K562 (cell line): Measurements from ENCODE around the gene KLK13. TPM values are rescaled to one million over a fixed set of nuclear protein-coding genes. Genes with fewer than 3 reads are reported as not detected.

Source experiments
- ATAC-seq: fragments of 200-7000 bp; cut with Tn5 transposase; 3 replicates; pipeline ENCODE4 v1.9.1; 2020; ENCODE audit warnings: moderate library complexity
- BruUV-seq: library from RNA; stranded (reverse); fragments of 400-500 nt; replicated peaks from 2 replicates; lab custom pipeline; 2021; lab: Mats Ljungman, UMichigan
- CTCF ChIA-PET: fragments of 300-600 bp; formaldehyde crosslinking; extraction: SDS; loops from one replicate; lab custom pipeline; 2021; ENCODE audit warnings: low intra/inter-chr PET ratio; lab: Yijun Ruan, JAX
- POLR2A ChIA-PET: fragments of 300-600, 350-650 bp; sonication (Branson Sonifier 250); formaldehyde crosslinking; extraction: SDS; loops from one replicate; lab custom pipeline; 2021; ENCODE audit warnings: antibody characterized with exemption, inconsistent platforms; lab: Yijun Ruan, JAX
- DNase-seq, 4 experiments: peaks; one replicate each; pipeline versions ENCODE4 v3.0.0 to v3.0.0-alpha.2; 2011 to 2018; ENCODE audit warnings: low spot score in 3 of 4, mixed read lengths in 3 of 4; ENCODE audit errors: extremely low read depth in 1 of 4
- FAIRE-seq: peaks from 2 replicates; lab custom pipeline; 2011; peaks lifted over from hg19 to GRCh38; lab: Jason Lieb, UNC
- H2AFZ ChIP-seq: 2 replicates; pipeline ENCODE4 v1.6.0; 2011; ENCODE audit warnings: low read depth, low read length, control low read depth, inconsistent platforms
- H3K27ac ChIP-seq: fragments of 200-600 bp; 3 replicates; pipeline ENCODE4 v1.8.0; 2011; ENCODE audit warnings: low read depth, mild to moderate bottlenecking, control low read depth, inconsistent platforms, low read length, moderate library complexity, mixed read lengths; ENCODE audit errors: extremely low read depth
- H3K27me3 ChIP-seq, 2 experiments: fragments of 300-600 bp in 1 of 2; 2 replicates in 1 of 2; 3 replicates in 1 of 2; pipeline versions ENCODE4 v1.6.0 to v1.8.0; 2011; ENCODE audit warnings: inconsistent platforms in 2 of 2, low read length in 2 of 2, mild to moderate bottlenecking in 1 of 2, mixed read lengths in 1 of 2, moderate library complexity in 1 of 2; ENCODE audit not compliant: control insufficient read depth in 2 of 2, insufficient read depth in 2 of 2
- H3K36me3 ChIP-seq: fragments of 300-600 bp; 3 replicates; pipeline ENCODE4 v1.8.0; 2011; ENCODE audit warnings: mild to moderate bottlenecking, low read length, inconsistent platforms; ENCODE audit not compliant: control insufficient read depth, insufficient read depth
- H3K4me1 ChIP-seq, 2 experiments: fragments of 200-600 bp in 1 of 2; replicated peaks in 1 of 2; 2 replicates in 1 of 2; 3 replicates in 1 of 2; pipeline versions ENCODE4 v1.5.1 to v1.8.0; 2011; ENCODE audit warnings: inconsistent platforms in 2 of 2, low read length in 2 of 2, mild to moderate bottlenecking in 1 of 2, mixed read lengths in 1 of 2, moderate library complexity in 1 of 2; ENCODE audit not compliant: control insufficient read depth in 2 of 2, insufficient read depth in 2 of 2
- H3K4me2 ChIP-seq: 2 replicates; pipeline ENCODE4 v1.6.1; 2011; ENCODE audit warnings: low read length, control low read depth, inconsistent platforms, mixed read lengths; ENCODE audit not compliant: insufficient read depth
- H3K4me3 ChIP-seq: fragments of 200-600 bp; sonication (generic), shearing (Covaris generic); 2 replicates; pipeline ENCODE4 v1.5.1; 2016; ENCODE audit warnings: control low read depth, inconsistent platforms
- H3K79me2 ChIP-seq: fragments of 200-600 bp; 3 replicates; pipeline ENCODE4 v1.8.0; 2011; ENCODE audit warnings: low read length, inconsistent platforms; ENCODE audit not compliant: control insufficient read depth, insufficient read depth
- H3K9ac ChIP-seq, 2 experiments: 2 replicates each; pipeline versions ENCODE4 v1.6.0 to v1.6.1; 2011; ENCODE audit warnings: low read depth in 2 of 2, low read length in 2 of 2, control low read depth in 1 of 2, inconsistent platforms in 1 of 2, mild to moderate bottlenecking in 1 of 2, mixed read lengths in 1 of 2; ENCODE audit not compliant: insufficient read depth in 1 of 2
- H3K9me1 ChIP-seq: one replicate; pipeline ENCODE4 v1.6.0; 2011; ENCODE audit warnings: inconsistent platforms, mild to moderate bottlenecking, low read length, moderate library complexity; ENCODE audit not compliant: control insufficient read depth, insufficient read depth
- H3K9me3 ChIP-seq: replicated peaks from 2 replicates; pipeline ENCODE4 v1.5.1; 2011; ENCODE audit warnings: low read depth, low read length, inconsistent platforms; ENCODE audit not compliant: control insufficient read depth, insufficient read depth
- H4K20me1 ChIP-seq: replicated peaks from 2 replicates; pipeline ENCODE4 v1.6.1; 2011; ENCODE audit warnings: low read length, inconsistent platforms, mixed read lengths; ENCODE audit not compliant: control insufficient read depth, insufficient read depth
- BCLAF1 ChIP-seq, 2 experiments: fragments of 450-650 bp in 1 of 2; IDR thresholded peaks; 2 replicates each; pipeline ENCODE4 v1.6.1; 2011 to 2017; ENCODE audit warnings: low read depth in 2 of 2, antibody characterized with exemption in 1 of 2, borderline replicate concordance in 1 of 2, low read length in 1 of 2, mild to moderate bottlenecking in 1 of 2, mixed read lengths in 1 of 2; ENCODE audit not compliant: control insufficient read depth in 1 of 2
- CTCF ChIP-seq, 3 experiments: IDR thresholded peaks in 2 of 3; conservative IDR thresholded peaks in 1 of 3; 2 replicates each; pipeline ENCODE4 v1.5.1; 2011 to 2012; ENCODE audit warnings: low read length in 3 of 3, mild to moderate bottlenecking in 3 of 3, control low read depth in 2 of 3, improper control_type of control experiment in 1 of 3, inconsistent platforms in 1 of 3, low read depth in 1 of 3, mixed read lengths in 1 of 3, moderate library complexity in 1 of 3; ENCODE audit not compliant: insufficient read depth in 2 of 3
- HDAC6 ChIP-seq: IDR thresholded peaks from 2 replicates; pipeline ENCODE4 v1.6.1; 2012; ENCODE audit warnings: low read depth, mild to moderate bottlenecking, control low read depth, inconsistent platforms, low read length, moderate library complexity
- HDGF ChIP-seq: fragments of 450-650 bp; IDR thresholded peaks from 2 replicates; pipeline ENCODE4 v1.6.1; 2016
- MAZ ChIP-seq, 2 experiments: fragments of 450-650 bp in 1 of 2; sonication (generic) in 1 of 2; formaldehyde crosslinking; IDR thresholded peaks in 1 of 2; conservative IDR thresholded peaks in 1 of 2; 2 replicates each; pipeline versions ENCODE4 v1.4.0 to v1.5.0; 2020; ENCODE audit warnings: mild to moderate bottlenecking in 1 of 2, missing genetic modification reagents in 1 of 2
- NR2F6 ChIP-seq: fragments of 450-650 bp; formaldehyde crosslinking; IDR thresholded peaks from 2 replicates; pipeline ENCODE4 v1.4.0; 2020; ENCODE audit warnings: mild to moderate bottlenecking
- RAD21 ChIP-seq, 2 experiments: fragments of 250-450 bp in 1 of 2; fragments of 450-650 bp in 1 of 2; sonication (Bioruptor Pico) in 1 of 2; formaldehyde crosslinking in 1 of 2; IDR thresholded peaks in 1 of 2; conservative IDR thresholded peaks in 1 of 2; 2 replicates each; pipeline versions ENCODE4 v1.4.0 to v1.8.0; 2020 to 2022; ENCODE audit warnings: mild to moderate bottlenecking in 2 of 2, moderate library complexity in 1 of 2
- ZNF507 ChIP-seq: conservative IDR thresholded peaks from 2 replicates; pipeline ENCODE4 v1.6.1; 2017; ENCODE audit warnings: missing genetic modification characterization, missing compliant biosample characterization
- WGBS: fragments of 100-300 bp; shearing (Covaris generic); methylation state at CpG from one replicate; pipeline ENCODE4 v1.1.6; 2016; ENCODE audit warnings: low coverage, mixed read lengths; ENCODE audit not compliant: insufficient coverage; ENCODE audit errors: missing lambda C conversion rate; 5-methylcytosine and 5-hydroxymethylcytosine counted together
- in situ Hi-C: fragments of 300-500 bp; cut with MboI; formaldehyde crosslinking; loops from 4 replicates; pipeline ENCODE4 v1.15.0; 2018; ENCODE audit warnings: inconsistent platforms, mixed read lengths
- intact Hi-C: fragments of 100-400 bp; cut with micrococcal nuclease; formaldehyde crosslinking; loops from 2 replicates; pipeline ENCODE4 v1.14.2; 2022
- polyA plus RNA-seq, 8 experiments: library from polyadenylated mRNA; depleted of rRNA in 4 of 8; stranded (reverse) in 5 of 8; unstranded in 3 of 8; fragments of >200 nt; fragmentation: Nextera tagmentation in 2 of 8; fragmentation: Illumina TruSeq in 1 of 8; extraction: Ambion mirVana in 2 of 8; extraction: Trizol in 1 of 8; gene quantifications; 2 replicates each; pipeline versions ENCODE4 v1.2.1 to v1.2.3, GENCODE V29; 2011 to 2014; ENCODE audit warnings: inconsistent platforms in 1 of 8, missing spikeins in 1 of 8
- total RNA-seq, 7 experiments: library from RNA; depleted of rRNA in 6 of 7; stranded (reverse); fragments of >200 nt in 6 of 7; fragmentation: Illumina TruSeq in 2 of 7; extraction: Trizol in 2 of 7; gene quantifications; 2 replicates each; pipeline versions ENCODE4 v1.2.1 to v1.2.3, GENCODE V29; 2011 to 2021; ENCODE audit warnings: low replicate concordance in 1 of 7

The KLK13 gene
- total and polyA plus RNA-seq, 9 of the 15 experiments (the other 6 are each of a cell fraction or from before 2014, with no cell fraction given), result 0.72 to 9.0 (median 2.3) TPM

- TF ChIP-seq BCLAF1 (IDR thresholded peaks at IDR 0.05; ENCODE audit: borderline replicate concordance in 1 of 2, control insufficient read depth in 1 of 2, low read depth in 2 of 2, low read length in 1 of 2), result no peak
These were observed 32.4 kb upstream of the KLK13 start (continued) for GRCh38 chr19:51097166-51097738.

- ATAC-seq (peak; percentile 55), FAIRE-seq (no peak), DNase-seq (no peak)
- Histone ChIP-seq H3K27ac (no peak overlapping the region), H3K4me1 (no peaks in the 10 kb centered on the region; a peak in 1 of 5 replicates), H3K9me3 (no peaks in the 10 kb centered on the region), H3K4me3 (no peak overlapping the region), H3K9ac (no peak overlapping the region), H2AFZ (no peak overlapping the region), H3K9me1 (peaks cover 5% of the 10 kb centered on the region), H4K20me1 (peaks cover 8% of the 10 kb centered on the region), H3K79me2 (no peaks in the 10 kb centered on the region), H3K4me2 (no peak overlapping the region), H3K36me3 (peaks cover 14% of the 10 kb centered on the region; the same call in 1 of the 3 replicates), H3K27me3 (peaks cover 0 to 4% of the 10 kb centered on the region in 2 experiments; a peak in 2 of 5 replicates)
- TF ChIP-seq ZNF507, result no peak
- no peak for TF ChIP-seq HDAC6
- peak; percentile 37 to 50 (median 47); a peak in 5 of 6 replicates for TF ChIP-seq CTCF (IDR thresholded peaks at IDR 0.05 in 2 of 3, conservative IDR thresholded peaks at IDR 0.05 in 1 of 3; ENCODE audit: insufficient read depth in 2 of 3, low read depth in 1 of 3, low read length in 3 of 3)
- TF ChIP-seq NR2F6 (CRISPR knock-in tag), result no peak
- TF ChIP-seq RAD21 (CRISPR knock-in tag; conservative IDR thresholded peaks at IDR 0.05 in 1 of 2, IDR thresholded peaks at IDR 0.05 in 1 of 2), result peak in 1 of 2 experiments; percentile 22; a peak in 2 of 4 replicates
- TF ChIP-seq MAZ (CRISPR knock-in tag; conservative IDR thresholded peaks at IDR 0.05 in 1 of 2, IDR thresholded peaks at IDR 0.05 in 1 of 2), result no peak
- no peak for TF ChIP-seq HDGF
- ChIA-PET CTCF (interaction anchor here (0.7 to 4.9 kb wide), 4 partner anchors 76 to 845 kb away, joined by 3 to 35 read pairs (median 4); partner anchors contain the start of gene KLK10), POLR2A (interaction anchor here (0.7 kb wide), 4 partner anchors 60 to 195 kb away, joined by 3 to 4 read pairs (median 3); no protein-coding TSS in a partner anchor)
- intact Hi-C loops, result loop anchor here (2.0 kb wide), 2 partner anchors 36 to 76 kb away; no protein-coding TSS in a partner anchor
- in situ Hi-C loops, result loop anchor here (10.0 kb wide), 1 partner anchor 392 kb away; no protein-coding TSS in a partner anchor
- BruUV-seq, result TSS peak; percentile 18
- WGBS, result 58% methylated on average over 6 of the region's 6 CpGs
These were observed 31.7 kb upstream of the KLK13 start for GRCh38 chr19:51096473-51097165.
